NT2/D1 (cell line): Measurements from ENCODE around the gene KCNJ15.
"Not testable (repeated sequence)": the region's sequence is repeated elsewhere in the genome, so short reads cannot be mapped to it uniquely, and the experiment has no call there.

Experiments used
- DNase-seq: peaks from one replicate; pipeline ENCODE4 v3.0.0-alpha.2; 2011; ENCODE audit warnings: low read depth, low spot score
- H3K27me3 ChIP-seq: 2 replicates; pipeline ENCODE4 v1.6.0; 2011; ENCODE audit warnings: mild to moderate bottlenecking; ENCODE audit not compliant: insufficient read length, insufficient read depth
- H3K36me3 ChIP-seq: 2 replicates; pipeline ENCODE4 v1.6.1; 2011; ENCODE audit warnings: mild to moderate bottlenecking, low read length, mixed read lengths; ENCODE audit not compliant: insufficient read depth, insufficient read length
- H3K4me1 ChIP-seq: 2 replicates; pipeline ENCODE4 v1.5.1; 2011; ENCODE audit not compliant: insufficient read depth, insufficient read length
- H3K4me3 ChIP-seq: 2 replicates; pipeline ENCODE4 v1.5.1; 2011; ENCODE audit warnings: low read depth; ENCODE audit not compliant: insufficient read length
- H3K9ac ChIP-seq: 2 replicates; pipeline ENCODE4 v1.6.0; 2011; ENCODE audit warnings: low read depth; ENCODE audit not compliant: insufficient read length
- H3K9me3 ChIP-seq: 2 replicates; pipeline ENCODE4 v1.5.1; 2011; ENCODE audit warnings: mild to moderate bottlenecking, low read length; ENCODE audit not compliant: insufficient read depth
- SUZ12 ChIP-seq: IDR thresholded peaks from 2 replicates; pipeline ENCODE4 v1.6.1; 2011; ENCODE audit not compliant: insufficient read length, insufficient read depth; ENCODE audit errors: extremely low read depth
- YY1 ChIP-seq: IDR thresholded peaks from 2 replicates; pipeline ENCODE4 v1.6.1; 2011; ENCODE audit not compliant: insufficient read length, insufficient read depth
- ZNF274 ChIP-seq: IDR thresholded peaks from 2 replicates; pipeline ENCODE4 v1.6.1; 2011; ENCODE audit warnings: mild to moderate bottlenecking, low read depth, low read length

The KCNJ15 gene

DNA sequence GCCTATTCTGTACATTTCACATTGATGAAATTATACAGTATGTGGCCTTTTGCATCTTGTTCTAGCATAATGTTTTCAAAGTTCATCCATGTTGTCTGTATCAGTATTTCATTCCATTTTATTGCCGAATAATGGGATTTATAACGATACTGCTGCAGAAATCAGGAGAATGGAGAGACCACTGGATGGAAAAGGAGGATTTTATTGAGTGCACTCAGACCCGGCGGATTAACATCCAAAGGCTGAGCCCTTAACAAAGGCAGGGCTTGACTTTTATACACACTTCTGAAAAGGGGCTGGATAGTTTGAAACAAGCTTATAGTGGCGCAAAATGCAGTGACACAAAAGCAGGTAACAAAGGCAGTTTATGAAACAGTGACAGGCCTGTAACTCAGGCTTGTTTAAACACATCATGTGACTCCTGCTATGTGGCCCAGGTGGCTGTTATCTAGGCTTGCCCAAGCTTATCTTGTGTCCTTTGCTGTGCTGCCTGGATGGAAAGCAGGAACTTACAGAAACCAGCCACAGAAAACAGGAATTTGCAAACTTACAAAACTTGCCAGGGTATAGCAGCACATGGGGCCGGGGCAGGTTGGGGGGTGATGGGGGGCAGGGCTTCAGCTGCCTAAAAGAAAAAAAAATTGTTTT lies 32.8 kb upstream of the KCNJ15 start:
- Histone ChIP-seq H3K36me3 (no peaks in the 10 kb centered on the region), H3K4me3 (no peak overlapping the region), H3K9me3 (peaks cover 83% of the 10 kb centered on the region), H3K9ac (no peak overlapping the region), H3K4me1 (no peaks in the 10 kb centered on the region), H3K27me3 (no peaks in the 10 kb centered on the region)
- peak; percentile 28 for DNase-seq
- no peak for TF ChIP-seq YY1
- no peak for TF ChIP-seq SUZ12
- TF ChIP-seq ZNF274 = no peak

GRCh38 chr21:38227401-38227800 lies 29.4 kb upstream of the KCNJ15 start:
- H3K4me3 ChIP-seq = no peak overlapping the region
- H3K36me3 ChIP-seq = no peaks in the 10 kb centered on the region
- no peak for TF ChIP-seq YY1
- no peak for TF ChIP-seq ZNF274
- TF ChIP-seq SUZ12 = no peak
- DNase-seq = no peak
- H3K27me3 ChIP-seq = no peaks in the 10 kb centered on the region
- peaks cover 88% of the 10 kb centered on the region for H3K9me3 ChIP-seq
- H3K9ac ChIP-seq = no peak overlapping the region
- no peaks in the 10 kb centered on the region for H3K4me1 ChIP-seq

- H3K36me3 ChIP-seq = no peaks in the 10 kb centered on the region
- H3K27me3 ChIP-seq = no peaks in the 10 kb centered on the region
- H3K4me1 ChIP-seq = no peaks in the 10 kb centered on the region
- peaks cover 80% of the 10 kb centered on the region for H3K9me3 ChIP-seq
- H3K9ac ChIP-seq = no peak overlapping the region
- no peak overlapping the region for H3K4me3 ChIP-seq
- TF ChIP-seq ZNF274 (no peak), SUZ12 (no peak), YY1 (no peak)
- DNase-seq = no peak
Observed at GRCh38 chr21:38228115-38228514, 28.7 kb upstream of the KCNJ15 start.

GRCh38 chr21:38228537-38228936 lies 28.3 kb upstream of the KCNJ15 start:
- Histone ChIP-seq H3K27me3 (no peaks in the 10 kb centered on the region), H3K9me3 (peaks cover 76% of the 10 kb centered on the region), H3K4me3 (no peak overlapping the region), H3K9ac (no peak overlapping the region), H3K4me1 (no peaks in the 10 kb centered on the region), H3K36me3 (no peaks in the 10 kb centered on the region)
- no peak for DNase-seq
- TF ChIP-seq SUZ12 (no peak), YY1 (no peak), ZNF274 (no peak)

DNA sequence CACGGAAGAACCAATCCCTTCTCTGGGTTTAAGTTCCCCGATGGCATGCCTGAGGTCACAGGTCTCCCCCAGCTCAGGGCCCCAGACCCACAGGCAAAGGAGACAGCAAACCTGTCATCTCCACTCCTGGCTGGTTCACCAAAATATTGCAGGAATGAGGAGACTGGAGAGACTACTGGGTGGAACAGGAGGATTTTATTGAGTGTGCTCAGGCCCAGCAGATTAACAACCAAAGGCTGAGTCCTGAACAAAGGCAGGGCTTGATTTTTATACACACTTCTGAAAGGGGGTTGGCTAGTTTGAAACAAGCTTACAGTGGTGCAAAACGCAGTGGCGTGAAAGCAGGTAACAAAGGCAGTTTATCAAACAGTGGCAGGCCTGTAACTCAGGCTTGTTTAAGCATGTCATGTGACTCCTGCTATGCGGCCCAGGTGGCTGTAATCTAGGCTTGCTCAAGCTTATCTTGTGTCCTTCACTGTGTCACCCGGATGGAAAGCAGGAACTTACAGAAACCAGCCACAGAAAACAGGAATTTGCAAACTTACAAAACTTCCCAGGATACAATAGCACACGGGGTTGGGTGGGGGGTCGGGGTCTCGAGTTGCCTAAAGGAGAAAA lies 27.4 kb upstream of the KCNJ15 start:
- Histone ChIP-seq H3K4me1 (no peaks in the 10 kb centered on the region), H3K4me3 (no peak overlapping the region), H3K36me3 (no peaks in the 10 kb centered on the region), H3K27me3 (no peaks in the 10 kb centered on the region), H3K9ac (no peak overlapping the region), H3K9me3 (peaks cover 68% of the 10 kb centered on the region)
- TF ChIP-seq YY1 (no peak), ZNF274 (no peak), SUZ12 (no peak)
- no peak for DNase-seq

DNA sequence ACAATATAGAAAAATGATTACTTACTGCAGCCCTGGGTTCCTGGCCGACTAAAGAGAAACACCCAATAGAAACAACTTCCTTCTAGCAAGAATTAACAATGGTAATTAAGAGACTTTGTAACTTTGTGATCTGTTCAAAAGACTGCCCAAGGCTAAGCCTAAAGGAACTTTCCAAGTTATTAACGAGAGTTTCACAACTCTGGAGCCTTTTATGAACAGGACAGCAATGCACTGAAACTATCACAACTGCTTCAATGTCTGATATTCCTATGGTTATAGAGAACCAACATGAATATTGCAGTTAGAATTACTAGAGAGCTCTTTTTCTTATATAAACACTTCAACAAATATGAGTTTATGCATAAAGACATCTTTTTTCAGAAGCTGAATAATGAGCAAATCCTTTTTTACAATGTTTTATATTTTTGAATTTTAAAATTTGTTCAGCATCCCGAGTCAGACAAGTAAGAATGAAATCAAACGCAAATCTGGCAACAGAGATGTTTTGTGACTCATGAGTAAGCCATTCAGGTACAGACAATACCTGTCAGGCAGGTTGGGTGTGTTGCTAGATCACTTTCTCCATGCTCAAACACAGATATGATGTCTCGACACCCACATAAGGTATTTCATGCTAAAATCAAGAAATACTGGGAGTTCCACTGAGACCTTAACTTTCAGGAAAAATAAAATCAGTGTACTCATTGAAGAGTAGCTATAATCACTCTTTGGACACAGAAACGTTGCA lies 22.2 kb upstream of the KCNJ15 start:
- H3K4me1 ChIP-seq = no peaks in the 10 kb centered on the region
- H3K9ac ChIP-seq = no peak overlapping the region
- H3K36me3 ChIP-seq = no peaks in the 10 kb centered on the region
- no peak for TF ChIP-seq ZNF274
- no peak for TF ChIP-seq YY1
- TF ChIP-seq SUZ12 = no peak
- no peak overlapping the region for H3K4me3 ChIP-seq
- DNase-seq = no peak
- H3K27me3 ChIP-seq = no peaks in the 10 kb centered on the region
- peaks cover 22% of the 10 kb centered on the region for H3K9me3 ChIP-seq

DNA sequence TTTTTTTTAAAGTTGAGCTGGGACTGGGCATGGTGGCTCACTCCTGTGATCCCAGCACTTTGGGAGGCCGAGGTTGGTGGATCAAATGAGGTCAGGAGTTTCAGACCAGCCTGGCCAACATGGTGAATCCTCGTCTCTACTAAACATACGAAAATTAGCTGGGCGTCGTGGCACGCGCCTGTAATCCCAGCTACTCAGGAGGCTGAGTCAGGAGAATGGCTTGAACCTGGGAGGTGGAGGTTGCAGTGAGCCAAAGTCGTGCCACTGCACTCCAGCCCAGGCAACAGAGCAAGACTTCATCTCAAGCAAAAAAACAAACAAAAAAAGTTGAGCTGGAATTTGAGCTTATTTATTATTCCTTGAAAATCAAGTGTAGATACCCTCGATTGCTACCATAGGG lies 21.5 kb upstream of the KCNJ15 start:
- H3K9me3 ChIP-seq = peaks cover 15% of the 10 kb centered on the region
- H3K27me3 ChIP-seq, H3K4me3 ChIP-seq, H3K4me1 ChIP-seq, H3K36me3 ChIP-seq, DNase-seq, H3K9ac ChIP-seq: not testable (repeated sequence)
